Diencephalon (tissue), 1 donor: ENCODE measurements around the gene STON2. TPM values are rescaled to one million over a fixed set of nuclear protein-coding genes. Genes with fewer than 3 reads are reported as not detected.

ENCODE experiments used
- small RNA-seq: library from RNA; depleted of rRNA; stranded (forward); fragments of <200 nt; gene quantifications from one replicate; pipeline ENCODE3, GENCODE V24; 2014
- total RNA-seq: library from RNA; depleted of rRNA; stranded (reverse); fragments of >200 nt; gene quantifications from one replicate; pipeline ENCODE4 v1.2.3, GENCODE V29; 2014

Gene STON2, protein sequence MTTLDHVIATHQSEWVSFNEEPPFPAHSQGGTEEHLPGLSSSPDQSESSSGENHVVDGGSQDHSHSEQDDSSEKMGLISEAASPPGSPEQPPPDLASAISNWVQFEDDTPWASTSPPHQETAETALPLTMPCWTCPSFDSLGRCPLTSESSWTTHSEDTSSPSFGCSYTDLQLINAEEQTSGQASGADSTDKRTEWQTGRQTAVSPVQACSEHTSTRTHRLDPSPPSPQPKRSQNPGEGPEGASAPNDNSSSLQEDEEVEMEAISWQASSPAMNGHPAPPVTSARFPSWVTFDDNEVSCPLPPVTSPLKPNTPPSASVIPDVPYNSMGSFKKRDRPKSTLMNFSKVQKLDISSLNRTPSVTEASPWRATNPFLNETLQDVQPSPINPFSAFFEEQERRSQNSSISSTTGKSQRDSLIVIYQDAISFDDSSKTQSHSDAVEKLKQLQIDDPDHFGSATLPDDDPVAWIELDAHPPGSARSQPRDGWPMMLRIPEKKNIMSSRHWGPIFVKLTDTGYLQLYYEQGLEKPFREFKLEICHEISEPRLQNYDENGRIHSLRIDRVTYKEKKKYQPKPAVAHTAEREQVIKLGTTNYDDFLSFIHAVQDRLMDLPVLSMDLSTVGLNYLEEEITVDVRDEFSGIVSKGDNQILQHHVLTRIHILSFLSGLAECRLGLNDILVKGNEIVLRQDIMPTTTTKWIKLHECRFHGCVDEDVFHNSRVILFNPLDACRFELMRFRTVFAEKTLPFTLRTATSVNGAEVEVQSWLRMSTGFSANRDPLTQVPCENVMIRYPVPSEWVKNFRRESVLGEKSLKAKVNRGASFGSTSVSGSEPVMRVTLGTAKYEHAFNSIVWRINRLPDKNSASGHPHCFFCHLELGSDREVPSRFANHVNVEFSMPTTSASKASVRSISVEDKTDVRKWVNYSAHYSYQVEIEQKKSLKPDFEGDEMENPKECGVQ
- total RNA-seq = 109 TPM

DNA sequence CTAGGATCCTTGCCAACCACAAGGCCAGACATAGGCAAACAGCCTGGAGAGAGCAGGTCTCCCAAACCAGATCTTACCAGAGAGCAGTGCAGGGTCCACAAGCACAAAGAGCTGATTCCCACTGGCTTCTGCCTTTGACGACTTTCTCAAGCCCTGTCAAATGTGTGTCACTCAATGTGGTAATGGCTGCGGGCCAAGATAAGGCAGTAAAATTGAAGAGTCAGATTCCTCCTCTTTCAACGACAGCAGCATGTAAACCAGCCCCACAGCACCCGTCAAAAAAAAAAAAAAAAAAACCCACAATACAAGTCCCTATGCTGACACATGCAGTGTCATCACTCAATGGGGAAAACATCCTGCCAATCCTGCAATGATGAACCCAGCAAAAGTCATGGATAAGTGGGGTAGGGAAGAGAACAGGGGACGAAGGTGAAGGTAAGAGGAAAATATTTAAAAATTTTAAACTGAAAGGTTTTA, at the start of gene STON2:
Gene STON2, minus strand, starts transcription at position 123 of the 477 bp plus-strand sequence. CDS start 1,942 bp downstream, outside the sequence.

DNA sequence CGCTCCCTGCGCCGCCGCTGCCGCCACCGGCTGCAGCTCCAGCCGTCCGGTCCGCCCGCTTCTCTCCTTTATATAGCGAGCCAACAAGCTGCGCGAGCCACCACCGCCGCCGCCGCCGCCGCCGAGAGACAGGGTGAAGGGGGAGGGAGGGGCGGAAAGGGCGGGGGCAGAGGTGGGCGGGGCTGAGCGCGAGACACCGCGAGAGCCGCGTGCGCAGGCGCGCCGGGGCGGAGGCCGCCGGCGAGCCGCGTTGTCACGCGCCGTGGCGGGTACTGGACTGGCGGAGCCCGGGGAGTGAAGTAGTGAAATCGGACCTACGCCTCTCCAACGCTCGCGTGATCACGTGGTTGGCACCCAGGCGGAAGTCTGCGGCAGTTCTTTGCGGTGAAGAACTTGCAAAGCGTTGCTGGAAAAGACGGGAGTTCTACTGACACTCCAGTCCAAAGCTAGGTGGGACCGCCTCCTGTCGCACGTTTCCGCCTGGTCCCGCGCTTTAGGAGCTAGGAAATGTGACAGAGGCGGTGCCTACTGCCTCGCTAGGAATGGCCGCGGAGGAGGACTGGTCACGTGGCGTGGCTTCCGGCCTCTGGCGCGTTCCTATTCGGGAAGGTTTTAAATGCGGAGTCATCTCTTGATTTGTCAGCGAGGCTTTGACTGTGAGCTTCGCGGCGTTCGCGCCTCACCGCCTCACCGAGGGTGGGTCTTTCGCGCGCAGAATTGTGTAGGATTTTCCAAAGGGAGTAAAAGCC, 179.1 kb downstream of the STON2 start, which contains the start of gene GTF2A1:
Gene GTF2A1, minus strand, starts transcription at position 130 of the 749 bp plus-strand sequence. CDS start 441 bp downstream, outside the sequence.

Small RNA genes lying within 50 kb of the gene (small RNA-seq; reads per million reads assigned to genes)
- gene DYNLL1P1 (not detected), gene DYNLL1P2 (not detected)

Other genes with a start within 250 kb of the STON2 start
- 75.7 TPM for gene GTF2A1, start 179.4 kb downstream of the STON2 start, total RNA-seq
- 70.6 TPM for gene SEL1L, start 133.5 kb upstream of the STON2 start, total RNA-seq